Aorta (tissue), 5 donors: Measurements from ENCODE around the gene GCK. TPM values are rescaled to one million over a fixed set of nuclear protein-coding genes. Genes with fewer than 3 reads are reported as not detected.

Experiments used
- ATAC-seq: fragments of 200-7000 bp; cut with Tn5 transposase; one replicate; pipeline ENCODE4 v1.9.1; 2022; ENCODE audit warnings: moderate library complexity; ENCODE audit not compliant: low FRiP score
- DNase-seq, 2 donors: peaks; one replicate each; pipeline ENCODE4 v3.0.0-alpha.2; 2020
- H3K27ac ChIP-seq, 2 donors: one replicate each; pipeline ENCODE4 v1.5.1; 2013; ENCODE audit warnings: low read length in 2 of 2, mild to moderate bottlenecking in 2 of 2, moderate library complexity in 2 of 2, control low read depth in 1 of 2, inconsistent platforms in 1 of 2, low read depth in 1 of 2
- H3K27me3 ChIP-seq, 2 donors: one replicate each; pipeline ENCODE4 v1.6.1; 2013; ENCODE audit warnings: control low read depth in 1 of 2, low read length in 1 of 2, mild to moderate bottlenecking in 1 of 2, moderate library complexity in 1 of 2; ENCODE audit not compliant: insufficient read depth in 2 of 2, control insufficient read depth in 1 of 2
- H3K36me3 ChIP-seq, 2 donors: one replicate each; pipeline ENCODE4 v1.6.1; 2013; ENCODE audit warnings: control low read depth in 1 of 2, low read length in 1 of 2, mild to moderate bottlenecking in 1 of 2; ENCODE audit not compliant: insufficient read depth in 2 of 2, control insufficient read depth in 1 of 2
- H3K4me1 ChIP-seq, 2 donors: one replicate each; pipeline ENCODE4 v1.6.1; 2013; ENCODE audit warnings: low read length in 2 of 2, control low read depth in 1 of 2, mild to moderate bottlenecking in 1 of 2, moderate library complexity in 1 of 2; ENCODE audit not compliant: insufficient read depth in 2 of 2, control insufficient read depth in 1 of 2
- H3K4me3 ChIP-seq, 2 donors: one replicate each; pipeline ENCODE4 v1.5.1; 2013; ENCODE audit warnings: low read length in 2 of 2, control low read depth in 1 of 2, mild to moderate bottlenecking in 1 of 2
- H3K9me3 ChIP-seq: one replicate; pipeline ENCODE4 v1.6.1; 2013; ENCODE audit warnings: mild to moderate bottlenecking, low read length; ENCODE audit not compliant: control insufficient read depth
- WGBS, 2 donors: extraction: QIAGEN DNeasy Blood & Tissue Kit; methylation state at CpG; one replicate each; pipeline ENCODE4 v1.1.7; 2013; 5-methylcytosine and 5-hydroxymethylcytosine counted together
- intact Hi-C, 2 donors: fragments of 100-400 bp; cut with DNase I; formaldehyde crosslinking; loops; one replicate each; pipeline versions ENCODE4 v1.14.2 to v1.15.0; 2022
- polyA plus RNA-seq, 2 donors: library from polyadenylated mRNA; stranded (reverse); fragments of 200-250 nt; gene quantifications; one replicate each; pipeline ENCODE4 v1.2.3, GENCODE V29; 2013
- total RNA-seq, 2 donors: library from RNA; stranded (reverse); fragmentation: NEBNext Ultra II Directional; extraction: Animal tissue kit (Norgen Biotek cat#: 25700); gene quantifications; one replicate each; pipeline ENCODE4 v1.2.1, GENCODE V29; 2021
- donor health status: healthy with polysubstance abuse.
- donor health status: Bipolar disorder and iron deficiency.
- donor health status: DM: no; HTN: no; CAD: no.
- donor health status: DM: no; HTN: no; CAD: no.
- donor health status: DM: yes; HTN: yes; CAD: no.

The GCK gene
- total and polyA plus RNA-seq, 4 donors, result 1.2 to 6.6 (median 2.0) TPM

- ATAC-seq, result peak; percentile 15
- peak; percentile 84 to 87 for DNase-seq
- peaks cover 0 to 3% of the 10 kb centered on the region in 2 donors for H3K4me1 ChIP-seq
These were observed 88.6 kb downstream of the GCK start for GRCh38 chr7:44100458-44101302.

GRCh38 chr7:44099669-44100068 is 89.6 kb downstream of the GCK start:
- intact Hi-C loops, result no loop called here
- H3K27ac ChIP-seq, result peak overlapping the region in 1 of 2 donors; percentile 8
- no peak for ATAC-seq
- H3K4me3 ChIP-seq, result no peak overlapping the region
- H3K27me3 ChIP-seq, result no peaks in the 10 kb centered on the region
- peaks cover 3% of the 10 kb centered on the region in 2 donors for H3K4me1 ChIP-seq
- H3K36me3 ChIP-seq, result no peaks in the 10 kb centered on the region
- no peak for DNase-seq
- 50 to 61% methylated on average over 4 of the region's 4 CpGs for WGBS, 2 donors
- H3K9me3 ChIP-seq, result no peaks in the 10 kb centered on the region

More at GRCh38 chr7:44100458-44101302, 88.6 kb downstream of the GCK start:
- peak overlapping the region; percentile 63 to 81 for H3K27ac ChIP-seq
- 21 to 31% methylated on average over 10 of the region's 10 CpGs for WGBS, 2 donors
- intact Hi-C loops, result no loop called here
- no peaks in the 10 kb centered on the region for H3K36me3 ChIP-seq
- H3K27me3 ChIP-seq, result no peaks in the 10 kb centered on the region
- no peaks in the 10 kb centered on the region for H3K9me3 ChIP-seq
- H3K4me3 ChIP-seq, result no peak overlapping the region

GRCh38 chr7:44098092-44099068 is 90.9 kb downstream of the GCK start:
- ATAC-seq (no peak), DNase-seq (no peak)
- WGBS, 2 donors, result 92 to 93% methylated on average over 6 of the region's 6 CpGs
- H3K27ac ChIP-seq, result no peak overlapping the region
- no peaks in the 10 kb centered on the region for H3K27me3 ChIP-seq
- H3K4me3 ChIP-seq, result no peak overlapping the region
- no peaks in the 10 kb centered on the region for H3K36me3 ChIP-seq
- no peaks in the 10 kb centered on the region for H3K9me3 ChIP-seq
- intact Hi-C loops, result no loop called here
- H3K4me1 ChIP-seq, result peaks cover 3% of the 10 kb centered on the region in 2 donors

GRCh38 chr7:44097064-44097932 is 91.9 kb downstream of the GCK start:
- no peaks in the 10 kb centered on the region for H3K27me3 ChIP-seq
- DNase-seq (peak in 1 of 2 donors; percentile 62), ATAC-seq (no peak)
- H3K27ac ChIP-seq, result no peak overlapping the region
- no peaks in the 10 kb centered on the region for H3K36me3 ChIP-seq
- 80 to 84% methylated on average over 9 of the region's 9 CpGs for WGBS, 2 donors
- no peak overlapping the region for H3K4me3 ChIP-seq
- intact Hi-C loops, result no loop called here
- H3K9me3 ChIP-seq, result no peaks in the 10 kb centered on the region
- peaks cover 0 to 3% of the 10 kb centered on the region in 2 donors for H3K4me1 ChIP-seq

GRCh38 chr7:44096326-44096881 is 92.8 kb downstream of the GCK start:
- 88 to 92% methylated on average over 8 of the region's 8 CpGs for WGBS, 2 donors
- Histone ChIP-seq H3K27me3 (no peaks in the 10 kb centered on the region), H3K4me3 (no peak overlapping the region), H3K4me1 (peaks cover 0 to 3% of the 10 kb centered on the region in 2 donors), H3K9me3 (no peaks in the 10 kb centered on the region), H3K27ac (no peak overlapping the region), H3K36me3 (no peaks in the 10 kb centered on the region)
- DNase-seq (peak in 1 of 2 donors; percentile 68), ATAC-seq (no peak)
- intact Hi-C loops, result no loop called here

- DNase-seq (no peak), ATAC-seq (no peak)
- Histone ChIP-seq H3K9me3 (no peaks in the 10 kb centered on the region), H3K4me1 (peaks cover 0 to 3% of the 10 kb centered on the region in 2 donors), H3K27ac (no peak overlapping the region), H3K4me3 (no peak overlapping the region), H3K36me3 (no peaks in the 10 kb centered on the region), H3K27me3 (no peaks in the 10 kb centered on the region)
- 66 to 76% methylated on average over 3 of the region's 3 CpGs for WGBS, 2 donors
- intact Hi-C loops, result no loop called here
These were observed 93.5 kb downstream of the GCK start for GRCh38 chr7:44095781-44096180.

GRCh38 chr7:44094883-44095592 is 94.2 kb downstream of the GCK start:
- Histone ChIP-seq H3K36me3 (no peaks in the 10 kb centered on the region), H3K4me1 (peaks cover 0 to 3% of the 10 kb centered on the region in 2 donors), H3K27me3 (no peaks in the 10 kb centered on the region), H3K9me3 (no peaks in the 10 kb centered on the region), H3K4me3 (no peak overlapping the region), H3K27ac (no peak overlapping the region)
- intact Hi-C loops, result no loop called here
- 3 to 19% methylated on average over 2 of the region's 2 CpGs for WGBS, 2 donors
- ATAC-seq, result no peak
- DNase-seq, result no peak
